ENCODE measurements around the gene NCKAP5. TPM values are rescaled to one million over a fixed set of nuclear protein-coding genes. Genes with fewer than 3 reads are reported as not detected.

The NCKAP5 gene
- total RNA-seq, 1 experiment from 2014 or later, result not detected

DNA sequence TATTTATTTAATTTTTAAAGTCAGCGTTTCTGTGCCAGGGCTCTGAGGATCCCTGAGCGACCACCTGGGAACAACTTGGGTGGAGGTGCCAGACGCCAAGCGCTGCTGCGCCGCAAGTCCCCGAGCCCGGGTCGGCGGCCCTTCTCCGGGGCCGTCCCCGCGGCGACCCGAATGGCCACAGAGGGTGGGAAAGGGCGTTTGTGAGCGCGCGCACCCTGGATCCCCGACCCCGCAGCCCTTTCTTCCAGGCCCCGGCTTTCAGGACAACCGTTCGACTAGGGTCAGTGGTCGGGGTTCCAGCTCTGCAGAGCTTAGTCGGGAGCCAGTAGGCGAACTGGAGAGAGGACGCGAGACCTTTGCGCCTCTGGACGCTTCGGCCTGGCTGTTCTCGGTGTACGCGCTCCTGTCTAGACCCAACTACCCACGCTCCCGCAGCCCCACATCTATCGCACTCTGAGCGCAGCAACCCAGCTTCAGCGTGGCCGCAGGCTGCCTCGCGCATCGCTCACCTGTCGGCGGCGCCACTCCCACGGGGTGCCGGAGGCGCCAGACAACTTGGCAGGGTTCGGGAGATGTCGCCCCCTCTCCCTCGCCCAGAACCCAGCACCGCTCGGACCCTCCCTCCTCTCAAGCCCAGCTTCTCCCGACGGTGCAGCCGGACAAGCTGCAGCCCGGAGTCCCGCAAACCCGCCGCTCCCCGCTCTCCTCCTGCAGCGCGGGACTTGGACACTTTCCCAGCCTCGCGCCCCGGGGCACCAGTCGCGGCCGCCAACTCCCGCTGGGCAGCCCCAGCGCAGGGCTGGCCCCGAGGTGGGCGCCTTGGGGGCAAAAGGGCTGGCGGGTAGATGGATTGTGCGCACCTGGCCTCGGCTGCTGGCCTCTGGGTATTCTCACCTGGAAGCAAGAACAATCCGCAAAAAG, 899.0 kb downstream of the NCKAP5 start:
- no peak overlapping the region for H3K27ac Mint-ChIP-seq (ENCODE audit: low read depth, unreplicated experiment)
- DNase-seq (ENCODE audit: unreplicated experiment), result peak; percentile 7
- TF ChIP-seq, protein P1, sequence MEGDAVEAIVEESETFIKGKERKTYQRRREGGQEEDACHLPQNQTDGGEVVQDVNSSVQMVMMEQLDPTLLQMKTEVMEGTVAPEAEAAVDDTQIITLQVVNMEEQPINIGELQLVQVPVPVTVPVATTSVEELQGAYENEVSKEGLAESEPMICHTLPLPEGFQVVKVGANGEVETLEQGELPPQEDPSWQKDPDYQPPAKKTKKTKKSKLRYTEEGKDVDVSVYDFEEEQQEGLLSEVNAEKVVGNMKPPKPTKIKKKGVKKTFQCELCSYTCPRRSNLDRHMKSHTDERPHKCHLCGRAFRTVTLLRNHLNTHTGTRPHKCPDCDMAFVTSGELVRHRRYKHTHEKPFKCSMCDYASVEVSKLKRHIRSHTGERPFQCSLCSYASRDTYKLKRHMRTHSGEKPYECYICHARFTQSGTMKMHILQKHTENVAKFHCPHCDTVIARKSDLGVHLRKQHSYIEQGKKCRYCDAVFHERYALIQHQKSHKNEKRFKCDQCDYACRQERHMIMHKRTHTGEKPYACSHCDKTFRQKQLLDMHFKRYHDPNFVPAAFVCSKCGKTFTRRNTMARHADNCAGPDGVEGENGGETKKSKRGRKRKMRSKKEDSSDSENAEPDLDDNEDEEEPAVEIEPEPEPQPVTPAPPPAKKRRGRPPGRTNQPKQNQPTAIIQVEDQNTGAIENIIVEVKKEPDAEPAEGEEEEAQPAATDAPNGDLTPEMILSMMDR (IDR thresholded peaks at IDR 0.05; ENCODE audit: unreplicated experiment), result no peak
- no TSS peak for BruUV-seq (replicated peaks)
- ChIA-PET CTCF (interaction anchor here (0.8 to 1.2 kb wide), 4 partner anchors 10 to 116 kb away, joined by 3 to 4 read pairs (median 3); no protein-coding TSS in a partner anchor), POLR2A (no interaction called here)
- peaks cover 7% of the 10 kb centered on the region for H3K4me1 Mint-ChIP-seq (ENCODE audit: insufficient read depth, unreplicated experiment)
- H3K4me3 Mint-ChIP-seq (ENCODE audit: unreplicated experiment), result peak overlapping the region; percentile 55
- peaks cover 26% of the 10 kb centered on the region for H3K27me3 Mint-ChIP-seq (ENCODE audit: insufficient read depth, unreplicated experiment)
- H3K9me3 Mint-ChIP-seq (ENCODE audit: unreplicated experiment), result no peaks in the 10 kb centered on the region
- intact Hi-C loops (cut with micrococcal nuclease), result no loop called here
- no peaks in the 10 kb centered on the region for H3K36me3 Mint-ChIP-seq (ENCODE audit: insufficient read depth, unreplicated experiment)

DNA sequence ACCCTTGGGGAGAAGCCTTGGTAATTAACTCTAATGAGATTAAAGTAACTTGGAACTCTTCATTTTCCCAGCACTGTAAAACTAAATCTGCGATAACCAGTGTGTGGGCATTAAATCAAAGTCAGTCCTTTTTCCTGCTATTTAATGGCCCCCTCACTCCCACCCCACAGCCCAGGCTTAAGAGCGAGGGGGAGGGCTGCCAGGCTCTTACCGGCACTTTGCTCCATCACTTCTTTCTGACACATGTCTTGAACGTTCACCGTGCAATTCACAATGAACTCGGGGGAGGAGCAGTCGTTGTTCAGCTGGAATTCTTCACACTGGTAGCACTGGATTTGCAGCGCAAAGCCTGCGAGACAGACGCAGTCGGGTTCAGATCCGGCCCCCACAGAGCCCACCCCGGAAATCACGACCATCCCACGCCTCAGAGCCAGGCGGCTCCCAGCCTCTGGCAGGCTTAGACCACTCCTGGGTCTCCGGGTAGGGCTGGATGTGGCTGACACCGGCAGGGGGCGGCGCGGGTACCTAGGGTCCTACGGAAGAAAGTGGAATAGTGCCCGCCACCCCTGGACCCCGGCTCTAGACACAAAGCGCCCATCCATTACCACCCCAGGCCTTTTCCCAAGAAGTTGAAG, 900.0 kb downstream of the NCKAP5 start:
- ChIA-PET CTCF (interaction anchor here (0.8 to 1.2 kb wide), 3 partner anchors 9 to 117 kb away, joined by 3 to 4 read pairs (median 3); no protein-coding TSS in a partner anchor), POLR2A (no interaction called here)
- intact Hi-C loops (cut with micrococcal nuclease), result no loop called here
- Mint-ChIP-seq H3K27me3 (ENCODE audit: insufficient read depth, unreplicated experiment) (peaks cover 26% of the 10 kb centered on the region), H3K9me3 (ENCODE audit: unreplicated experiment) (no peaks in the 10 kb centered on the region), H3K4me3 (ENCODE audit: unreplicated experiment) (no peak overlapping the region), H3K36me3 (ENCODE audit: insufficient read depth, unreplicated experiment) (no peaks in the 10 kb centered on the region), H3K4me1 (ENCODE audit: insufficient read depth, unreplicated experiment) (peaks cover 7% of the 10 kb centered on the region), H3K27ac (ENCODE audit: low read depth, unreplicated experiment) (no peak overlapping the region)
- TF ChIP-seq, protein P1 (IDR thresholded peaks at IDR 0.05; ENCODE audit: unreplicated experiment), result no peak
- DNase-seq (ENCODE audit: unreplicated experiment), result no peak
- BruUV-seq (replicated peaks), result no TSS peak

DNA sequence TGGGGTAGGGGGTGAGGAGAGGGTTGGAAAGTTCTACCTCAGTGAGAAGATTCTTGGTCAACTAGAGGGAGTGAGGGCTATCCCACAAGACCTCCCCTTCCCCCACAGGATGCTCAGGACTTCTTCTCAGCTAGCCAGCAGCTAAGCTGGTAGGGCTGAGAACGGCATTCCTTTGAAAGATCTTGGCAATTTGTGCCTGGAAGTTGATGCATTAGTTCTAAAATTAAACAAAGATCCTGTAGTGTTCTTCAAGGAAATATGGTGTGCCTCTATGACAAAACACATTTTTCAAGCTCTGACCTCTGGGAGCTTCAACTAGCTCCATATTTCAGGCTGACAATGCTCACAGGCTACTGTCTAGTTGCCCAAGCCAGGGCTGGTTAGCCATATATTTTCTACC, 900.6 kb downstream of the NCKAP5 start:
- POLR2A ChIA-PET, result no interaction called here
- TF ChIP-seq, protein P1 (IDR thresholded peaks at IDR 0.05; ENCODE audit: unreplicated experiment), result no peak
- Mint-ChIP-seq H3K9me3 (ENCODE audit: unreplicated experiment) (no peaks in the 10 kb centered on the region), H3K36me3 (ENCODE audit: insufficient read depth, unreplicated experiment) (no peaks in the 10 kb centered on the region), H3K27ac (ENCODE audit: low read depth, unreplicated experiment) (no peak overlapping the region), H3K4me1 (ENCODE audit: insufficient read depth, unreplicated experiment) (peaks cover 7% of the 10 kb centered on the region), H3K27me3 (ENCODE audit: insufficient read depth, unreplicated experiment) (peaks cover 28% of the 10 kb centered on the region), H3K4me3 (ENCODE audit: unreplicated experiment) (no peak overlapping the region)
- CTCF ChIA-PET, result no interaction called here
- no TSS peak for BruUV-seq (replicated peaks)
- intact Hi-C loops (cut with micrococcal nuclease), result no loop called here
- DNase-seq (ENCODE audit: unreplicated experiment), result no peak

DNA sequence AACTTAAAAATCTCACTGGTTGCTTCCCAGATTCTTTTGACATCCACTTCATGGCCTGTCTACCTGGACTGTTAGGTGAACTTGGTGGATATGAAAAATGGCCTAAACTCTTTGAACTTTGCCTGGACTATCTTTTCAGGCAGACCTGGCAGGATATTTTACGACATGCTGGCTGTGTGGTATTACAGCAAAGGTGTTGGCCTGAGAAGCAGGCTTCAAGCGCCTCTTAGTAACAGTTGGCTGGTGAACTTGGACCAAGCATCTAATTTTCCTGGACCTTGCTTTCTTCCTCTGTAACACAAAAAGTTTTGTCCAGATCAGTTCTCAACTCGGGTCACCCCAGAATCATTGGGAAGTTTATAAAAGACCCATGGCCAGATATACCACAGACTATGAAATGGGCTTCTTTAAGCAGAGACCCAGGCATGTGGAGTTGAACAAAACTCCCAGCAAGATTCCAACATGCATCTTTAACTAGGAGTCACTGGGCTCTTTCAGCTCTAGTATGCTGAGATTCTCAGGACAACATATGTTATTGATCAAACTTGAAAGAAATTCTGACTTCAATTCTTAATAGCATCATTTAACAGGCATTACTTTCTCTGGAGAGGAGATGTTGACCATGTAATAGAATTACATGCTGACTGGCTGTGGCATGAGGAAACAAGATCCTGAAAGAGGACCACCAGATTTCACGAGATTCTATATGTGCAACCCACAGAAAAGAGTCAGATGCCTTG, 902.7 kb downstream of the NCKAP5 start:
- Mint-ChIP-seq H3K4me3 (ENCODE audit: unreplicated experiment) (no peak overlapping the region), H3K27ac (ENCODE audit: low read depth, unreplicated experiment) (no peak overlapping the region), H3K4me1 (ENCODE audit: insufficient read depth, unreplicated experiment) (no peaks in the 10 kb centered on the region), H3K27me3 (ENCODE audit: insufficient read depth, unreplicated experiment) (peaks cover 38% of the 10 kb centered on the region), H3K9me3 (ENCODE audit: unreplicated experiment) (no peaks in the 10 kb centered on the region), H3K36me3 (ENCODE audit: insufficient read depth, unreplicated experiment) (no peaks in the 10 kb centered on the region)
- POLR2A ChIA-PET, result no interaction called here
- TF ChIP-seq, protein P1 (IDR thresholded peaks at IDR 0.05; ENCODE audit: unreplicated experiment), result no peak
- no peak for DNase-seq (ENCODE audit: unreplicated experiment)
- no TSS peak for BruUV-seq (replicated peaks)
- CTCF ChIA-PET, result no interaction called here
- intact Hi-C loops (cut with micrococcal nuclease), result no loop called here

Data from MCF 10A (cell line).